ENCODE measurements around the gene KLK14.

KLK14 gene

DNA sequence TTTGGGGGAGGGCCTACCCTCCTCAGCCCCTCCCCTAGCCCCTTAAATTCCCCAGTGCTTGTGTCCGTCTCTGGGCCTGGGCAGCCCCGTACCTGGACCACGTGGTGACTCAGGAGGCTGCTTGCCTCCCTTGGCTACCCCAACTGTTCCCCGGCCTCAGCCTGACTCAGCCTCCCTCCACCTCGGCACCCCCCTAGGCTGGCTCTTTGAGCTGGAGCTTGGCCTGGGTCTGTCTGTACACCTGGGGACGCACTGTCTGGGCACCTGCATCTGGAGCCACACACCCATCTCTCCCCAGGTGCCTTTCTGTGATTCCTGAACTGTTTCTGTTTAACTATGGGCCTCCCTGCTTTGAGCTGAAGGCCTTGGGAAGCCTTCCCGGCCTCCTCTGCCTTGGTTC is 1.8 kb upstream of the KLK14 start:
- DNase-seq, result no peak

DNA sequence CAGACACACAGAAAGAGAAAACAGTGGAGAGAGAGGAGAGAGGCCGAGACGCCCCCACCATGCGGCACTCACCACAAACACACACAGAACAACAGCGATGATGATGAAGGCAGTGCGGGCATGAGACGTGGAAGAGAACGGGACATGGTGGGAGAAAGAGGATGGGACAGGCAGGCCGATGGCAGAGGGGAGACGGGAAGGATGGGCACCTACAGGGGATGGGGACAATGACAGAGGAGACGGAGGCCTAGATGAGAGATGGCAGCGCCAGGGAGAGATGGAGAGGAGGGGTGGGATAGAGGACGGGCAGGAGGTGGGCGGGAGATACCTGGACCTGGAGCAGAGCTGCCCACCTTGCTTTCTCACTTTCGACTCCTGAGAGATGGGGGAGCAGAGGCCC is 1.1 kb upstream of the KLK14 start:
- DNase-seq, result no peak

DNA sequence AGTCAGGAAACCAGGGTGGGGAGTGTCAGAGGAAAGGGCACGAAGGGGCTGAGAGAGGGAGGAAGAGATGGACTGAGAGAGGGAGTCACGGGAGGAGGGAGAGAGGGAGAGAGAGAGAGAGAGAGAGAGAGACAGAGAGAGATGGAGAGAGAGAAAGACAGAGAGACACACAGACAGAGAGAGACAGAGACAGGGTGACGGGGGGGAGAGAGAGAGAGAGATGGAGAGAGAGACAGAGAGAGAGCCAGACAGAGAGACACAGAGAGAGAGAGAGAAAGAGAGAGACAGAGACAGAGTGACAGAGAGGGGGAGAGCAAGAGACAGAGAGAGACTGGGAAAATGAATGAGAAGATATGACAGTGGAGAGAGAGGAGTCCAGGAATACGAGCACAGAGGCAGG is 494 bp upstream of the KLK14 start:
- DNase-seq, result no peak

DNA sequence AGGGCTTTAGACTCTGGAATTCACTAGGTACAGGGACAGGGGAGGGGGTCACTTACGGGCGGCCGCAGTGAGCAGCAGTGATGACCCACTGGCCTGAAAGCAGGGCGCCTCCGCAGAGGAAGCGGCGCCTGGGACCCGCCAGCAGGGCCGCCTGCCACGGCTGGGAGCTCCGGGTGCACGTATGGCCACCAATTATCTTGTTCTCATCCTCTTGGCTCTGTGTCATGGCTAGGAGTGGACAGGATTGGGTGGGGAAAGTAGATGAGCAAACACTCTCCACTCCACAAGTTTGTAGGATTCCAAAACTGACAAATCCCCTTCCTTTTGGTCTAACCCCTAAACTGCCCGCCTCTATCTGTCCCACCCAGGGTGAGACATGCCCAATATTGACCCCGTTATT is 1.2 kb downstream of the KLK14 start:
- no peak for DNase-seq

DNA sequence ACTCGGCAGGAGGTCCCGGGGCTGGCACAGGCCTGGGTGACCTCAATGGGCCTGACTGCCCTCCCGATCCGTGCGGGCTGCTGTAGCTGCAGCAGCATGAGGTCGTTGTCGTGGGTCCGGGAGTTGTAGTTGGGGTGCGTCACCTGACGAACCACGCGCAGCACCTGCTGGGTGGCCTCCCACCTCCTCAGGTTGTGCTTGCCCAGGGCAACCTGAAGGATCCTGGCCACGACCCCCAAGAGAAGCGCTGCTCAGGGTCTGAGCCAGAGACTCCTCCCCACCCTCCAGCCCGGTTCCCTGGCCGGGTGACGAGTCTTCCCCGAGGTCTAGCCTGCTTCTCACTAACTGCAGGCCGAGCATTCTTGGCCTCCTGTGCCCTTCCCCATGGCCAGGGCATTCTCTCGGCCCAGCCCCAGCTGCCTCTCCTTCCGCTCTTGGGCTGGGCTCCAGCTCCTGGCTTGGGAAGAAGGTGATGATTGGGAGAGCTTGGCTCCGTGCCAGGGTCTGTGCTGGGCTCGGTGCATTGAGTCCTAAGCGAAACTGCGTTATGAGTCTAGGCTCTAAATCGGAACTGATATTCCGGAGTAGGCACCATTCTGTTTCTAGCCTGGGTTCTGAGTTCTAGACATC is 3.1 kb downstream of the KLK14 start:
- DNase-seq, result no peak

DNA sequence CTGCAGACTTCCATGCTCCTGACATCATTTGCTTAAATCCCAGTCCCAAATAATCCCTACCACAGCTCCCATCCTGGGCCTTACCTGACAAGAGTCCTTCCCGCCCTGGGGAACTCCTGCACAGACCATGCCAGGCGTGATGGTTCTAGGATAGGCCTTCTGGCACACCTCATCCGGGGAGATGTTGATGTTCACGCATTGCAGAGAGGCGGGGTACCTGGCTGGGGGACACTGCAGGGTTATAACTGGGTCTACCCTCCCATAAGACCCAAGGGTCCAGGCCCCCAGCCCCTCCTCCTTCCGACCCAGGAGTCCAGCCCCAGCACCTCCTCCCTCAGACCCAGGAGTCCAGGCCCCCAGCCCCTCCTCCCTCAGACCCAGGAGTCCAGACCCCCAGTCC is 4.0 kb downstream of the KLK14 start:
- DNase-seq, result no peak

DNA sequence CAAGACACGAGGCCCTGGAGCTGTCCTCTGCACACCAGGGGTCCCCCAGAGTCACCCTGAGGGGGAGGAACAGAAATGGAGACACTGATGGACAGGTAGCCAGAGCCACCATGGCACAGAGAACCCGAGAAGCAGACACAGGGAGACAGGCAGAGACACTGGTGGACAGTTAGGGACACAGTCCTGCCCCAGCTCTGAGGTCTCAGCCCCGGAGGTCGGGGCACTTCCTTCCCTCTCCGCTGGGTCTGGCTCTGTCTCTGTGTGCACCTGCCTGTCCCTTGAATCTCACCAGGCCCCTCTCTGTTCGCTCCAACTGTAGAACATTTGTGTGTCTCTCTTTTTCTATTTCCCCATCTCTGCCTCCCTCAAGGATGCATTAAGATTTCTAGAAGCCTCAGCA is 4.6 kb downstream of the KLK14 start:
- DNase-seq, result no peak

DNA sequence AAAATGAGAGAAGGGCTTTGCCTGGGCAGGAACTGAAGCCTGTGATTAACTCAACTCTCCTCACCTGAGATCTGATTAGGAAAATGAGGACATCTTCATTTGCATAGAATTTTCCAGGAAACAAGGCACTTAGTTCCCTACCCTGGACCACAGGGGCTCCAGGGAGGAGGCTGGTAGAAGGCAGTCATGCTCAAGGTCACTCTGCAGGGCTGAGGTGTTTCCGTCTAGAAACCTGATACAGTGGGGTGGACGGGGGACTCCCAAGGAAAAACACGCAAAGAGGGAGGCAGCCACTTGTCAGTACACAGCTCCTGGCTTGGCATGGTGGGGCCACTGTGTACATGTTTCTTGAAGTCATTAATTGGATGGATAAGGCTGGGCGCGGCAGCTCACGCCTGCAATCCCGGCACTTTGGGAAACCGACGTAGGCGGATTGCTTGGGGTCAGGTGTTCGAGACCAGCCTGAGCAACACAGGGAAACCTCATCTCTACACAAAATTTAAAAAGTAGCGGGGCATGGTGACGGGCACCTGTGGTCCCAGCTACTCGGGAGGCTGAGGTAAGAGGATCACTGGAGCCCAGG is 6.0 kb downstream of the KLK14 start:
- DNase-seq, result no peak

DNA sequence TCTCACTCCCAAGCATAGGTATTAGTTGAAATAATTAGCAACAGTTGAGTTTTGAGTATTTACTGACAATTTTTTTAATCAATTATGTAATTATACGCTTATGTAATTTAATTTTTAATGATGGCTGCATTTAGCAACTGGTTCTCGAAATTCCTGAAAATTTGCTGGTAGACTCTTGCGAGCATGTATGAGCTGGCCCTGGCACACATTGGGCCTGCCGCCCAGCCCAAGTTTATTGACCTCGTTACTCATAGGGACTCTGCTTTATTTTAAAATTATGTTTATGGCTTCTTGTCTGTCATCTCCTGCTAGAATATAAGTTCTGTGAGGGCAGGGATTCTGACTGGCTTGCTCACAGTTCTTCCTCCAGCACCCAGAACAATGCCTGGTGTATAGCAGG is 6.7 kb downstream of the KLK14 start:
- no peak for DNase-seq

DNA sequence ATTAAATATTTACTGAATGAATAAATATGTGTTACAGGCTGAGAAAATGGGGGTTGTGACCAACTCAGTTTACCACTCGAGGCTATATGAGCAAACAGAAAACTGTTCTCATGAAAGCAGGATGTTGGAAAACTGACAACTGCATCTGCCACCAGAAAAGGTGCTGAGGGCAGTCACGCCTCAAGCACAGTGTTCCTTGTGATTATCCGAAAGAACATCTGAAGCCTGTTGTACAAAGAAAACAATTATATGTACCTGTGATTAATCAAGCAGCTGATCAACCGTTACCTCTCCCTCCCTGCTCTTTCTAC is 11.6 kb downstream of the KLK14 start:
- no peak for DNase-seq

DNA sequence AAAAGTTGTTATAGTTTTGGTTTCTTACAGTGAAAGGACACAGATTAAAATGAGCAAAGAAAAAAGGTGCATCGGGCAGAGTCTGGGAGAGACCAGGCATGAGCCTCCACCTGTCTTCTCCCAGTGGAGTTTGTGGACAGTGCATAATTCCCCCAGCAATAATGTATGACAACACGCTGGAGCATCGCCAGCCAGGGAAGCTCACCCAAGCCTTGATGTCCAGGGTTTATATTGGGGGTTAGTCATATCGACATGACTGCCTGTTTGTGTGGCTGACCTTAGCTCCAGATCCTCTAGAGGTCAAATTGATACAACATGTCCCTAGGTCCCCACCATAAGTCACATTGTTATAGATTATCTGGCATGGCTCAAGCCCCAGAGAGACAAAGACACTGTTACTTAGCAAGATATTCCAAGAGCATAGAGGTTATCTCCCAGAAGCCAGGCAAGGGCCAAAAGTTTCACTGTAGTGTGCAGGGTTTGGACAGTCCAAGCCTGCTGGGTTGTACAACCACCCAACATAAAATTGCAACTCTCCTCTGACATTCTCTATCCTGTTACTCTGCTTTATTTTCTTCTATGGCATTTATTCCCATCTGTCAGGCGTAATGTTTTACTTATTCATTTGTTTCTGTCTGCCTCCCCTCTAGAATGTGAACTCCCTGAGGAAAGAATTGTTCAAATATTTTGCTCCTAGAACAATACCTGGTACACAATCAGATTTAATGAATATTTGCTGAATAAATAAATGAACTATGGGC is 12.2 kb downstream of the KLK14 start:
- DNase-seq, result no peak

DNA sequence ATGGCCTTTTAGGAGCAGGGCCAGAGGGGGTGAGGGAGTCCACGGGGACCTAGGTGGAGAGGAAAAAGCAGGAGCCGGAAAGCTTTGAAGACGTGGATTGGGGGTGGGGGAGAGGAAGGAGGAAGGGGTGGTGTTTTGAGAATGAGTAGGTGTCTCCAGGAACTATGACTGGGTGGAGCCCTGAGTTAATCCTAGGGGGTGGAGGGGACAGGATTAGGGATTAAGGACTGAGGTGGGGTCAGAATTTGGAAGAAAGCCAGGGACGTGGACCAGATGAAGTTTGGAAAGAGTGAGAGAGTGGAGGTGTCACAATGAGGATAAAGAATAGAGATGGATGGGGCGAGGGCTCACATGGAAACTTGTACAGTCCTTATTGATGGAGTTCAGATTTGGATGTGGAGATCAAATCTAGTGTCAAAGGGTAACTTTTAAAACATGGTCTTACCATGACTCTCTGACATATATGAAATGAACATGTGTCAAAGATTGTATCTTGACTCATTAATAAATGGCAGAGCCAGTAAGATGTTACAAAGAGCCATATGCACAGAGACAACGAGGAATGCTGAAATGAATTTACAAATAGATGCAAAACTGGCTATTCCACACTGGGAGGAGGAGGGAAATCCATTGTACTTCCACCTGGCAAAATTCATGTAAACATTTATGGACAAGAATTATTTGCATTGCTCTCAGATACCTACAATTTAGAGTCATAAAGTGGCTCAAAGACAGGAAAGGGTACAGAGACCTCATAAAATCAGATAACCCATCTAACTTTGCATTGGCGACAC is 16.1 kb downstream of the KLK14 start:
- no peak for DNase-seq

DNA sequence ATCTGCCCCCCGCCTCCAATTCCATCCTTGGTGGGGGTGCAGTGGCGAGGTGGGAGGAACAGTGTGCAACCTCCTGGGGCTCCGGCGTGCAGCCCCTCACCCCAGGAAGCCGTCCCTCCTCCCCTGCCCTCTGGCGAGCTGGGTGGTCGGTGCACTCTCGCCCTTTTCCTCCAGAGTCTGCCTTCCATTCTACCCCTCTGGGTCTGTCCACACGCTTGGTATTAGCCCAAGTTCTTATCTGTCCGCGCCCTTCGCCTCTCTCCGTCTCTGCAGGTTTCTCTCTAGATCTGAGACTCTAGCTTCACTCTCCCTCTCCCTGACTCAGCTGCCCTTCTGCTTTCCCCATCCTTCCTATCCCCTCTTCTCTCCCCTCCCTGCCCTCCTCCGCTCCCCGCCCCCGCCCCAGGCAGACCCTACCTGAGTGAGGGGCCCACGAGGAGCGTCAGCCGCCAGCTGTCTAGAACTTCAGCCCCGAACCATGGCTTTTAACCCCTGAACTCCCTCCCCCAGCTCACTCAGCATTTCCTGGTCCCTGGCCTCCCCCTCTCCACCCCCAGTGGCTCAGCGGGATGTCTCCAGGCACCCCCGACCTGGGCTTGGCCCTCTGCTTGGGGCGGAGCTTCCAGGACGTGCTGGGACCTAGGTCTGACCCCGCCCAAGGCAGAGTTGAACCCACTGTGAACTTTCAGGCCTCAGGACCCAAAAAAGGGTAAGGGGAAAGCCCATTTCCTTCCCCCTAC is 17.3 kb downstream of the KLK14 start:
- DNase-seq, result no peak

DNA sequence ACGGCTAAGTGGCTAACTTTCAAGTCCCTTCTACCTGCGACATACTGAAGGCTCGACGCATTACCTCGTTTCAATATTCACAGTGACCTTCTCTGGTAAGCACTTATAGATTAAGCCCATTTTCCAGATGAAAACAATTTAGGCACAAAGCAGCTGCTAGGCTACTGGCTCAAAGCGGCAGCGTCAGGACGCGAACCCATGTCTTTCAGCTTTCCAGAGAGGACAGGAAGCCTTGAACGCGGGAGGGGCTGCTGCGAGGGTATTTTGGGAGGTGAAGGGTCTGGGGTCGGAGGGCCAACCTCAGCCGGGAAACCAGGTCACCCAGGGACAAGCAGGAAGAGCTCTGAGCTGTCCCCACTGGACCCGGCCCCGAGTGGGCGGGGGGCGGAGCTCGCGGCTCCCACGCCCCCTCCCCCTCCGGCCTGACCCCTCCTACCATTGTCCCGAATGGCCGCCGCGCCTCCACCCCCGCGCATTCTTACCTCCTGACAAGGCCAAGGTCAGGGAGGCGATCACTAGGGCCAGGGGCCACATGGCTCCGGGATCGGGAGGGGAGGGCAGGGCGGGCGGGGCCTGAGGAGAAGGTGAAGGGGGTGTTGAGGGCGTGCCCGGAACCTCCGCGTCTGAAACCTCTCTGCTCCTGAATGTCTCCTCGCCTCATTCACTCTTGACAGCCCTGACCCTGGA is 18.0 kb downstream of the KLK14 start, which contains the start of gene KLK13:
Gene KLK13 (minus strand): TSS at position 559 of the 687 bp plus-strand sequence. CDS start 25 bp downstream, at position 534.
- no peak for DNase-seq

DNA sequence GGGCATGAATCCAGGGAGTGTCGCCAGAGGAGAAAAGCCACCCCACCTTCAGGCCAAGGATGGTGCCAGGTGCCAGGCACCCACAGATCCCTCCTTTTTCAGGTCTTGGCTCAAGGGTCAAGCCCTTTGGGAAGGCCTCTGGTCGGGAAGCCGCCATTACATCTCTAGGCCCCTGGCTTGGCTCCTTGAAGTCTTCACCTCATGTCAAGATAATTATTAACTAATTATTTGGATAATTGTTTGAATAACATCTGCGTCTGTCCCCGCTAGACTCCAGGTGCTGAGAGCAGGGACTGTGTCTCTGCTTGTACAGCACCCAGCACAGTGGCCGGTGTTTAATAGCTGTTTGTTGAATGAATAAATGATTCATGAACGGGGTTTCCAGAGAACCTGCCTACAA is 19.0 kb downstream of the KLK14 start:
- no peak for DNase-seq

DNA sequence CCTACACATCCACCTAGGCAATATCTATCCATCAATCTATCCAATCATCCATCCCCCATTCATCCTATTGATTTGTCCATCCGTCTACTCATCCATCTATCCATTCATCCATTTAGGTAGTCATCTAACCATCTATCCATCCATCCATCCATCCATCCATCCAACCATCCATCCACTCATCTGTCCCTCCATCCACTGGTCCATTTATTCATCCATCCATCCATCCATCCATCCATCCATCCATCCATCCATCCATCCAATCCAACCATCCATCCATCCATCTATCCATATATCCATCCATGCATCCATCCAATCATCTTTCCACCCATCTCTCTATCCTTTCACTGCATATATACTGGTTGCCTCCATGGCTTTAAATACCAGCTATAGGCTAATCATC is 21.7 kb downstream of the KLK14 start:
- DNase-seq, result no peak

DNA sequence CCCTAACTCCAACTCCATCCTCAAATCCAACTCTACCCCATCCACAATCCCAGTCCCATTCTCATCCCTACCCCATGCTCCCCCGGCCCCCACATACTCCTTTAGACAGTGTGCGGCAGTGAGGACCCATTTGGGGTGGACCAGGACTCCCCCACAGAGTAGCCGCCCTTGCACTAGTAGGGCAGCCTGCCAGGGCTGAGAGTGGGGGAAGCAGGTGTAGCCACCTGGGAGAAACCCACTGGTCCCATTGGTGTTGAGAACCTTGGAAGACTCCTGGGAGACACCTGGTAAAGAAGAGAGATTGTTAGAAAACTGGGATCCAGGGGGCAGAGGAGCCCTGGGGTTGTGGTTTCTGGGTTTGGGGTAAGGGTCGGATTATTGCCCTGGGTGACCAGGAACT is 22.4 kb downstream of the KLK14 start:
- no peak for DNase-seq

DNA sequence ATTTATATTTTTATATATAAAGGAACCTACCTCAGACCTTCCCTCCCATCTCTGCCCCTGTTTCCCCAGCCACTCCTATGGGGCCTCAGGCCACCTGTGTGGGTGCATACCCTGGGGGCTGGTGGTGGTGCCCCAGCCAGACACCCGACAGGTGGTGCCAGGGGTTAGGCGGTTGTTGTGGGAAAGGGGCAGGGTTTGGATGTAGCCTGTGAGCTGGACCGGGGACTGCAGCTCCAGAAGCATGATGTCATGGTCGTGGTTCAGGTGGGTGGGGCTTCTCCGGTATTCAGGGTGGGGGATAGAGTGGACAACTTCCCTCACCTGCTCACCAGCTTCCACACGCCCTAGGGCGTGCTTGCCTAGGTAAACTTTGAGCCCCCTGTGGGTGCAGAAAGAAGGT is 23.0 kb downstream of the KLK14 start:
- DNase-seq, result no peak

DNA sequence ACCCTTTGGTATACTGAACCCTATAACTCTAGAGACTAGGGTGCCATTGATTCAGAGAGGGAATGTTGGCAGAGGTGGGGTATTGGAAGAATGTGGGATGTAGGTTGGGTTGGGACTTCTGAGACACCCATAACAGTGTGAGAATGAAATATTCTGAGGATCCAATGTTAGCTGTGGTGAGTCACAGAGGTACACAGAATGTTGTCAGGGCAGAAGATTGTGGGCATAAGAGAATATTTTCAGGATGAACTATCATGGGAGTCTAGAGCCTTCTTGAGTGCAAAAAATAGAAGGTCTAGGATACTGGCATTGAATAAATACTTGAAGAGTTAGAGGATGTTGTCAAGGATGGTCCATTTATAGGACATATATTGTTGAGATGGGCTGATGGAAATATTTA is 26.8 kb downstream of the KLK14 start:
- DNase-seq, result no peak

DNA sequence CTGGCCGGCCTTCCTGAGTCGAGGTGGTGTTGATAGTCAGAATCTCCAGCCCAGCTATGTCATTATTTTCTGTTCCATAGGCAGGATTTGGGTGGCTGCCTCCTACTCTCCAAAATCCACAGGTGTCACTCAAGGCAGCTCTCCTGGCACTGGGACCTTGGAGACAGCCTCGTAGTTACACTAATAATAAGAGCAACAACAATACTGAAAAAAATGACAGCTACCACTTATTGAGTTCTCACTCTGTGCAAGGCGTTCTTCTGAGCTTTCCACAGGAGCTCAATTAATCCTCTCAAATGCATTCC is 35.7 kb downstream of the KLK14 start:
- no peak for DNase-seq

DNA sequence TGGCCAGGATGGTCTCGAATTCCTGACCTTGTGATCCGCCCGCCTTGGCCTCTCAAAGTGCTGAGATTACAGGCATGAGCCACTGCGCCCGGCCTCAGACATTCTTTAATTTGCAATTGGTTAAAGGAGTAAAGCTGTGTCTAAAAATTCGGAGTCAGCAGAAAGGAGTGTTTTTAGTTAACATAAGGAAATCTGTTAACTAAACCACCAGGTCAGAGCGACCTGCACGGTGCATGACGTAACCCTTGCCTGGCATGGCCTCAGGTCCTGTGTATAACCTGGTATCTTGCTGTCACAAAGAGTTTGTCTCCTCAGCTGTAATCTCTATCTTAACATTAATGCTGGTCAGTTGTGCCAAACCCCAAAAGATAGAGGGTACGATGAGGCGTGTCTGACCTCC is 38.4 kb downstream of the KLK14 start:
- DNase-seq, result no peak

DNA sequence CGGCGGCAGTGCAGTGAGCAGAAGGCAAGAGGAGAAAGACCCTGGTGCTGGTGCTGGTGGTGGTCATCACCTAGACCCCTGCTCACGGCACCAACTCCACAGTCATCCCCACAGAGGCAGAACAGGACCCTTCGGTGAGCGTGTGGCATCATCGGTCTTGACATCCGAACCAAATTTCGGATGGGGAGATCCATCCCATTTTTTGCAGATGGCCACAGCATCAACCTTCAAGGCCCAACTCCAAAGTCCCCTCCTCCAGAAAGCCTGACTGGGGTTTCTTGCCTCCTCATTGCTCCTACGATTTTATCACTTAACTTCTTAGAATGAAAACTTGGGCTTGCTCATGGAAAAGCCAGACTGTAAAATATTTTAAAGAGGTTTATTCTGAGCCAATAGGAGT is 39.2 kb downstream of the KLK14 start:
- DNase-seq, result no peak

DNA sequence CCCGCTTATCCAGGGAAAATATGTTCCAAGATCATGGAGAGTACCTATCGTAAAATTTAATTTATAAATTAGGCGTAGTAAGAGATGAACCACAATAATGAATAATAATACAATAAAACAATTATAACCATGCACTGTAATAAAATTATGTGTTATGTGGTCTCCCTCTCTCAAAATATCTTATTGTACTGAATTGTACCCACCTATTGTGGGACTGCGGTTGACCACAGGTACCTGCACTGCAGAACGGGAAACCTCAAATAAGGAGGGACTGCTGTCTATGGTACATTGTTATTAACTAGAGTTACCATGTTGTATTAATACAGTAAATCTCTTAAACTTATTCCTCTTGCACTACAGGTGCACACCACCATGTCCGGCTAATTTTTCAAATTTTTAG is 42.5 kb downstream of the KLK14 start:
- DNase-seq, result no peak

Measured in CD4-positive, alpha-beta T cell treated with Interleukin-17A for 4 hours (primary cell).